ENCODE measurements around the gene FFAR2.
"Not testable (repeated sequence)": the region's sequence is repeated elsewhere in the genome, so short reads cannot be mapped to it uniquely, and the experiment has no call there.

Gene FFAR2

DNA sequence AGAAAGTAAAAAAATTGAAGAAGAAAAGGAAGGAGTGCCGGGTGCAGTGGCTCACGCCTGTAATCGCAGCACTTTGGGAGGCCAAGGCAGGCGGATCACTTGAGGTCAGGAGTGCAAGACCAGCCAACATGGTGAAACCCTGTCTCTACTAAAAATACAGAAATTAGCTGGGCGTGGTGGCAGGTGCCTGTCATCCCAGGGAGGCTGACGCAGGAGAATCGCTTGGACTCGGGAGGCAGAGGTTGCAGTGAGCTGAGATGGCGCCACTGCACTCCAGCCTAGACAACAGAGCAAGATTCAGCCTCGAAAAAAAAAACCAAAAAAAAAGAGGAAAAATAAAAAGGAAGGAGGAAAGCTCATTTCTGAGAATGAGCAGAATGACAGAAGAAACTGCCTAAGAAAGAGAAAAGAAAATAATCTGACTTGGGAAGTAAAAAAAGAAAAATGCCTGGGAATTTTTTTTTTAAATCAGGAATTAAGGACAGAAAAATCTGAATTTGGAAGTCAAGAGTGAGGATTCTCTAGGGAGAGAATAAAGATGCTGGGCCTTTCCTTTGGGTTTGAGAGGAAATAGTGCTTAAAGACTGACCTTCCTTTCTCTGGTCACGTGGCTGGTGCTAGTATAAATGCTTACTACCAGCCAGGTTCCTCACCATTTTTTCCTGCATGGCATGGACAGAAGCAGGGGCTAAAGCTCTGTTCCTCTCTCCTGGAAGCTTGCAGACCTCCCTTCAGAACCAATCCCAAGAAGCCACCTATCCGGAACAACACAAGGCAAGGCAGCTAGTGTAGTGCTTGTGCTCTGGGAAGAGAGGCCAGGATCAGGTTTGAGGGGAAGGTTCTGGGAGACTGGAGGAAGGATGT lies at the start of gene FFAR2:
Gene FFAR2, plus strand, starts transcription at position 652 of the 864 bp plus-strand sequence. CDS start 1,458 bp downstream, outside the sequence.
- no peak for DNase-seq

- no peak for DNase-seq
Measured at GRCh38 chr19:35398570-35398969, 49.5 kb upstream of the FFAR2 start.

- DNase-seq: no peak
Measured at GRCh38 chr19:35399231-35399630, 48.8 kb upstream of the FFAR2 start.

- DNase-seq: no peak
Measured at GRCh38 chr19:35399948-35400772, 47.9 kb upstream of the FFAR2 start.

DNA sequence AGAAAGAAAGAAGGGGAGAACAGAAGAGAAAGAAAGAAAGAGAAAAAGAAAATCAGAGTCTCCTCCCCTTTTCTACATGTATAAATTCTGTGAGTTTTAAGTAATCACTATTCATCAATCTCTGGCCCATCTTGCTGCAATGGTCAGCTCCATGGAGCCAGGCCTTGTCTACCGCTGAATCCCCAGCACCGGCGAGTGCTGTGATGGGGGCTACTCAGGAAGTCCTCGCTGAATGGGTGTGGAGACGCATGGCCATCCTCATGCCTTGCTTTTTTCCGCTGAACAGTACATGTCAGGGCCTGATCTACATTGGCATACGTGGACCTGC lies 47.3 kb upstream of the FFAR2 start:
- no peak for DNase-seq

DNA sequence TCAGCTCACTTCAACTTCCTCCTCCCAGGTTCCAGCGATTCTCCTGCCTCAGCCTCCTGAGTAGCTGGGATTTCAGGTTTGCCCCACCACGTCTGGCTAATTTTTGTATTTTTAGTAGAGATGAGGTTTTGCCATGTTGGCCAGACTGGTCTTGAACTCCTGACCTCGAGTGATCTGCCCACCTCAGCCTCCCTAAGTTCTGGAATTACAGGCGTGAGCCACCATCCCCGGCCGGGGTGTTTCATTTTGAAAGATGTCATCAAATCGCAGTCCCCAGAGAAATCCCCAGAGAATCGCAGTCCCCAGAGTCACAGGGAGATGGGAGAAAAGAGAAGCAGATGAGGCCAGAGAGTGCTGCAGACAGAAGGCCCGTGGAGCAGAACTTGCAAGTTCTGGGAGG lies 46.6 kb upstream of the FFAR2 start:
- not testable (repeated sequence) for DNase-seq

GRCh38 chr19:35403116-35403760 lies 44.8 kb upstream of the FFAR2 start:
- DNase-seq: peak; percentile 36

GRCh38 chr19:35404879-35405622 lies 43.0 kb upstream of the FFAR2 start:
- DNase-seq: peak; percentile 89

DNA sequence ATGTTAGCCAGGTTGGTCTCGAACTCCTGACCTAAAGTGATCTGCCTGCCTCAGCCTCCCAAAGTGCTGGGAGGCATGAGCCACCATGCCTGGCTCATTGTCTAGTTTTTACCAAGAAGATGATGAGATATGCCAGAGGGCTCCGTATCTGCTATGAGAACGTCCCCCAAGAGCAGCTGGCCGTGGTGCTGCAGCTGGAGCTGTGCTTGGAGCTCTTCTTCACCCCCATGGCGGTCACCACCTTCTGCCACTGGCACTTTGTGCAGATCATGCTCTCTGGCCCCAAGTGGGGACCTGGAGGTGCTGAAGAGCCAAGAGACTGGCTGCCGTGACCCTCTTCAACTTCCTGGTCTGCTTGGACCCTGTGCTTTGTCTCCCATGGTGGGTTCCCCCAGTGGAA lies 40.4 kb upstream of the FFAR2 start:
- DNase-seq: no peak

DNA sequence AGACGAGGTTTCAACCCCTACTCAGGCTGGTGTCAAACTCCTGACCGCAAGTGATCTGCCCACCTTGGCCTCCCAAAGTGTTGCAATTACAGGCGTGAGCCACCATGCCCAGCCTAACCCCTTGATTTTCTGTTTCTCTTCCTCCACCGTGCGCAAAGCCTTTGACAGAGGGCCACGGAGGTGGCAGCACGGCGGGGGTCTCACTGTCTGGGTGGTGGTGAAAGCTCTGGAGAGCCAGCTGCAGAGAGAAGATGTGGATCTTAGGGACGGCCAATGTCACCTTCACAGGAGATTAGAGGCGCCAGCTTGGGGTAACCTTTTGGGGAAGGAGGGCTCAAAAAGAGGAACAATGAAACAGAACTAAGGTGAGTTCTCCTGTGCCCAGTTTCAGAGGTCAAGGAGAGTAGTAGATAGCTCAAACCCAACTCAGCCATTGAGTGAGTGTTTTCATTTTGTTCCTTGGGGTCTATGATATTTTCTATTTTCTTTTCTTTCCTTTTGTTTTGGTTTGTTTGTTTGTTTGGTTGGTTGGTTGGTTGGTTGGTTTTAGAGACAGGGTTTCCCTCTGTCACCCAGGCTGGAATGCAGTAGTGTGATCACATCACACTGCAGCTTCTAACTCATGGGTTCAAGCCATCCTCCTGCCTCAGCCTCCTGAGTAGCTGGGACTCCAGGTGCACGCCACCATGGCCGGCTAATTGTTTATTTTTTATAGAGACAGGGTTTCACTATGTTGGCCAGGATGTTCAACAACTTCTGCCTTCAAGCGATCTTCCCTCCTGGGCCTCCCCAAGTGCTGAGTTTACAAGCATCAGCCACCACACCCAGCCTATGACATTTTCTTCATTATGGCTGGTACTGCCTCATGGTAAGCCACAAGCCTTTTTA lies 39.5 kb upstream of the FFAR2 start:
- no peak for DNase-seq

- DNase-seq: no peak
Measured at GRCh38 chr19:35409191-35409590, 38.9 kb upstream of the FFAR2 start.

- no peak for DNase-seq
Measured at GRCh38 chr19:35410487-35410886, 37.6 kb upstream of the FFAR2 start.

- DNase-seq: no peak
Measured at GRCh38 chr19:35414442-35414841, 33.6 kb upstream of the FFAR2 start.

- DNase-seq: no peak
Measured at GRCh38 chr19:35416331-35416730, 31.7 kb upstream of the FFAR2 start.

- no peak for DNase-seq
Measured at GRCh38 chr19:35417278-35417677, 30.8 kb upstream of the FFAR2 start.

DNA sequence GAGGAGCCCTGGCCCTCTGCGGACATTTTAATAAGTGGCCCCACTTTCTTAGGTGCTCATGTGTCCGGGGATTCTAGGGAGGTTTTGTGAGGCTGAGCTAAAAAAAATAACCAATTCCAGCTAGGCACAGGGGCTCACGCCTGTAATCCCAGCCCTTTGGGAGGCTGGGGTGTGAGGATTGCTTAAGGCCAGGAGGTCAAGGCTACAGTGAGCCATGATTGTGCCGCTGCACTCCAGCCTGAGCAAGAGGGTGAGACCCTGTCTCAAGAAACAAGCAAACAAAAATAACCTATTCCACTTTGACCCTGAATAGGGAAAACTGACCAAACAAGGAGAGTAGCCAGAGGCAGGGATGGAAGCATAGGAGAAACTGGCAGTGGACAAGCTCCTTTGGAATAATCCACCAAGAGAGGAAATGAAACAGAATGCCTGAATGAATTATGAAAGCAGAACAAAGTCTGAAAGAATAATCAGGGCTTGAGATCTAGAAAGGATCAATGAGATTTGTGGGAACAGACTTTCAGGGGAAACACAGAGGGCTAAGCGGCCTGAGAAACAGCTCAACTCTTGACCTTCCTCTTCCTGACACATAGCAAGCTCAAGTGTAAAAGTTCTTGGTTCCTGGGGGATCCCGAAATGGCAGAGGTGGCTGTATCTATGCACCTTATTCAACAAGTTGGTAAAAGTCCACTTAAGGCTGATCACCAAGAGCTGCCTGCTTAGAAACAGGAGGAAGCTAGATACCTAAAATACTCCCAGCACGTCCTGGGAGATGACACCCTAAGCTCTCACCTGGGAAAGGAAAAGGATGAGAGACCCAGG lies 30.1 kb upstream of the FFAR2 start:
- DNase-seq: no peak

DNA sequence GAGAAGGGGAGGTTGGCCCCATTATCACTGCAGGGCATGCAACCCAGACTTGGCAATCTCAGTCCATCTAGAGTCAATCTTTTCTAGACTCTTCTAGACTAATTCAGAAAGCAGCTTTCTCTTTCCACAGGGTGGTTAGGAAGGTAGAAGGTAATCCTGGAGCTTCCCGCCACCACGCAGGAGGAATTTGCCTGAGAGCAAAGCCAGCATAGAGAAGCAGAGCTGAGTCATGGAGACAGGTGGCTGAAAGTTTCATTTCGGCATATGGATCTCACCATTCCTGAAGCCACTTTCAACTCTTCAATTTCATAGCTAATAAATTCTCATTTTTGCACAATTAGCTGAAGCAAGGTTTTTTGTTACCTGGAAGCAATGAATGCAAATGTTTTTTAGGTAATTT lies 29.0 kb upstream of the FFAR2 start:
- no peak for DNase-seq

DNA sequence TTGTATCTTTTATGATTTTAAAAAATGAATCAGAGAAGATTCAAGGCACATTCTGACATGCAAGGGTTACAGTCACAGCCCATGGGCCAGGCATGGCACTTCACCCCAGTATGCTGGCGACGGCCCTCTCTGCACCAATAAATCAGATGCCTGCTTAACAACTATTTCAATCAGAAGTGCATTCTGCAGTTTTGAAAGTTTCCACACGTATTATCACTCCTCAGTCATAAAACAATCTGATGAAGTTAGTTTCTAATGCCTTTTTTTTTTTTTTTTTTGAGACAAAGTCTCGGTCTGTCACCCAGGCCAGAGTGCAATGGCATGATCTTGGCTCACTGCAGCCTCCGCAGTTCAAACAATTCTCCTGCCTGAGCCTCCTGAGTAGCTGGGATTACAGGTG lies 28.3 kb upstream of the FFAR2 start:
- DNase-seq: no peak

GRCh38 chr19:35421362-35421761 lies 26.7 kb upstream of the FFAR2 start:
- no peak for DNase-seq

GRCh38 chr19:35423406-35423805 lies 24.7 kb upstream of the FFAR2 start:
- DNase-seq: not testable (repeated sequence)

DNA sequence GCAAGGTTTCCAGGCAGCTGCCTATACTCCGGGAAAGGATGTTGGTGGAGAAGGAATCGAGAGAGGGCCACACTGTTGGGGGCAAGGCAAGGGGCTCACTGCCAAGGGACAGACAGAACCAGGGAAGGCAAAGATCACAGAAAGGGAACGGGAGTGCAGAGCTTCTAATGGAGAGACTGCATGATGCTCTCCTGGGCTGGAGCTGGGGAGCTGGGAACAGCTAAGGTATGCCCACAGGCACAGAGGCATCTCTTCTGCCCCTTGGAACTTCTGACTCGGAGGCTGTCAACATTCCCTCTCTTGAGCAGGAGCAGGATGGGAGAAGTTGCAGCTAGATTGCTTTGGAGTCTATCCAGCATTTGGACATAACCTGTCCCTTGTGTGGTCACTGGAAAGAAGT lies 22.4 kb upstream of the FFAR2 start:
- DNase-seq: no peak
